GM23248 (cell line): ENCODE results near the gene RFPL1.

Source experiments
- EZH2 ChIP-seq: fragments of 200-600 bp; sonication (generic); IDR thresholded peaks from 2 replicates; pipeline ENCODE4 v1.6.1; 2018; ENCODE audit warnings: antibody characterized with exemption, mild to moderate bottlenecking; ENCODE audit not compliant: insufficient read depth, poor library complexity, severe bottlenecking
- EZH2phosphoT487 ChIP-seq: fragments of 200-600 bp; sonication (generic); IDR thresholded peaks from 2 replicates; pipeline ENCODE4 v1.6.1; 2018; ENCODE audit warnings: antibody characterized with exemption, moderate library complexity, mild to moderate bottlenecking, low read depth; ENCODE audit not compliant: insufficient read depth

DNA sequence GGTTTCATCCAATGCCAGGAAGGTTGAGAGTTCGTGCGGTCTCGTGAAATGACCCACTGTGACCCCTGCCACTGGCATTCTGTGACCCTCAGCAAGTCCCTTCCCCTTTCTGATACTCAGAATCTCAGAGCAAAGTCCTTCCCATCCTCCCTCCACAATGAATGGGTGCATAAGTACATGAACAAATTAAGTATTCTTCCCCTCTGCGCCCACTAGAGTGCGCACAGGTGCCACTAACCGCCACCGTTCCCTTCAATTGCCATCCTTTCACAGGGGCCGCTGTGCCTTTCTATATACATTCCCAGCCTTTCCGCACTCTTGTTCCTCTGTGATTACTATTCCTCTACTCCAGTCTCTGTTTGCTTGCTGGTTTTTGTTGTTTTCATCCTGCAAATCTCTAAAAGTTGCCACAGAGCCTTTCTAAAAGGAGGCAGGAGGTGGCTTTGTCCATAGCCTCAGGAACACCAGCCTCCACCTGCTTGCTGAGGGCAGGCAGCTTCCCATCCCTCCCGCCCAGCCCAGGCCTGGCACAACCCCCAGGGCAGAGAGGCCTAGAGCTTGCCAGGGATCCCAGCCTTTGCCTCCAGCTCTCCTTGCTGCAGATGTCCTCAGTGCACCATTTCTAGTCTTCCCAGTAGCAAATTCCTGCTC, 43.3 kb upstream of the RFPL1 start:
- TF ChIP-seq EZH2 (no peak), EZH2phosphoT487 (no peak)
